HG02763 (cell line): Measurements from ENCODE around the gene RRP15.

ENCODE experiments used
- ATAC-seq: cut with Tn5 transposase; IDR thresholded peaks from one replicate; pipeline ENCODE4 v1.9.1; 2021; ENCODE audit warnings: mild to moderate bottlenecking, moderate library complexity; ENCODE audit not compliant: unreplicated experiment

RRP15 gene

DNA sequence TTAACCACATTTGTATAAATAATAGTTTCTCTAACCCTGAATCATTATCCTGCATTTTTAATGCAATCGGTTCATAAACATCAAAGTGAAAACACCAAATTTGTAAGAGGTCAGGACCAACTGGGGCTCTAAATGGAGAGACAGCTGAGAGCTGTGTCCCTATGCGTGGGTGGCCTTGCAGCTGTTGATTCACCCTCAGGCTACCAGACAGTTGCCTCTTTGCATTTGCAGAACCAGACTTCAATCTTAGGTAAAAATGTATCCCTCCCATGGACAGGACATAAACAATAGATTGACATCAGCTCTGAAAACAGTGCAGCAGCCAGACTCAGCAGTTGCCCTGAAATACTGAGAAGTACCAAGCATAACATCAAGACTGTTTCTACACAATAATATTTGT, 51.2 kb downstream of the RRP15 start:
- no peak for ATAC-seq

GRCh38 chr1:218339267-218339831, 54.3 kb downstream of the RRP15 start:
- ATAC-seq, result no peak

DNA sequence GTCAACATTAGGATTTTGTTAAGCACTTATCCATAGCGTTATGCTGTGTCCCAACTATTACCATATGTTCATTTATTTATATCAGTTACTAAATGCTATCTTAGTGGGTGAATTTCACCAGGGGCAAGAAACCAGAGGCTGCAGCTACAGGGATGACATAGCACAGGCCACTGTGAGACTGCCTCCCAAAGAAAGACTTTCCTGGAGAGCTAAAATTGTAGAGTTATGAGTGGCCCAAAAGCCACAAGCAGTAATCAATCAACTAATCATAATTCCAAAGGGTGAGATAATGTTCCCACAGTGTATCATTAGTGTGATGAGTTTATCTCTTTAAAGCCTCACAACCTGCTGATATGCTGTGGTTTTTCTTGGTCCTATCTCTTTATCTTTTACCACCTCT, 56.2 kb downstream of the RRP15 start:
- no peak for ATAC-seq

- no peak for ATAC-seq
Observed at GRCh38 chr1:218342091-218342490, 57.0 kb downstream of the RRP15 start.

- peak; percentile 37 for ATAC-seq
Observed at GRCh38 chr1:218344814-218345672, 60.0 kb downstream of the RRP15 start, which contains the start of gene TGFB2. TSS of gene TGFB2 (plus strand) at chr1:218345336. CDS start at chr1:218346702, 1,366 bp downstream.

DNA sequence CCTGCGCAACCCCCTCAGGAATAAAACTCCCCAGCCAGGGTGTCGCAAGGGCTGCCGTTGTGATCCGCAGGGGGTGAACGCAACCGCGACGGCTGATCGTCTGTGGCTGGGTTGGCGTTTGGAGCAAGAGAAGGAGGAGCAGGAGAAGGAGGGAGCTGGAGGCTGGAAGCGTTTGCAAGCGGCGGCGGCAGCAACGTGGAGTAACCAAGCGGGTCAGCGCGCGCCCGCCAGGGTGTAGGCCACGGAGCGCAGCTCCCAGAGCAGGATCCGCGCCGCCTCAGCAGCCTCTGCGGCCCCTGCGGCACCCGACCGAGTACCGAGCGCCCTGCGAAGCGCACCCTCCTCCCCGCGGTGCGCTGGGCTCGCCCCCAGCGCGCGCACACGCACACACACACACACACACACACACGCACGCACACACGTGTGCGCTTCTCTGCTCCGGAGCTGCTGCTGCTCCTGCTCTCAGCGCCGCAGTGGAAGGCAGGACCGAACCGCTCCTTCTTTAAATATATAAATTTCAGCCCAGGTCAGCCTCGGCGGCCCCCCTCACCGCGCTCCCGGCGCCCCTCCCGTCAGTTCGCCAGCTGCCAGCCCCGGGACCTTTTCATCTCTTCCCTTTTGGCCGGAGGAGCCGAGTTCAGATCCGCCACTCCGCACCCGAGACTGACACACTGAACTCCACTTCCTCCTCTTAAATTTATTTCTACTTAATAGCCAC, 60.7 kb downstream of the RRP15 start:
- ATAC-seq, result peak; percentile 47

- ATAC-seq, result no peak
Observed at GRCh38 chr1:218346391-218347204, 61.5 kb downstream of the RRP15 start.

- ATAC-seq, result no peak
Observed at GRCh38 chr1:218347336-218347722, 62.2 kb downstream of the RRP15 start.

DNA sequence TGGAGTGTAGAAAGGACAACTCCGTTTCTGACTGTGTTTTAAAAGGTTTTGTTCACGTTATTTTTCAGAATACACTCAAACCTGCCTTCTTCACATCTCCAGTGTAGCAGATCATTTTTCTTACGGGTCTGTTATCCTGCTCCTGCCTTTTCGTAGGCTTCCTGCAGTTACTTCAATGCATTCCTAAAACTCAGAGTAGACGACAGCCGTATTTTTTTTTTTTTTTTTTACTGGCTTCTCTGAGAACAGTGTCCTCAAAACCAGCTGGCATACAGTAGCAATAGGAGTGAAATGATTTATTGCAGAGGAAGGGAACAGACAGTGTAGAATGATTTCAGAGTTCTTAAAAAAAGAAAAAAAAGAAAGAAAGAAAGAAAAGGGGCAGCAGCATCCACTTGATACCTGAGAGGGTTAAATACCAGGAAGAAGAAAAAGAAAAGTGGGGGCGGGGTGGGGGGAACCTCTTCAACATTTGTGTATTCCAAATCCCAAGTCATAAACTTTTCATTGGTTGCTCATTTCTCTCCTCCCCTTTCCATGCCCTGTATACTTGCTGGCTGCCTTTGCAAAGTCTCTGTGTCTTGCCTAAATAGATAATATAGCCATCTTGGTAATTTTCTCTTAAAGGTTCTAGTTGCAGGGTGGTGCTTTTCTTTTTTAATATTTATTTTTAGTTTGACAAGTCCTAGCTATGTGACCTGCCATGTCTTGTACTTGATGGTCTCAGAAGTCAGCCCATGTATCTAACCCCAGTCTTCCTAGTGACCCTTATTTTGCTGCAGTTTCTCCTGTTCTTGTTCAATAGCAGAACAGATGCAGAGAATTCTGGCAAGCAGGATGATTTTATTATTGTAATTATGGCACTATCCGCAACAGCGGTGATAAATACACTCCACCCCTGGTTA, 62.9 kb downstream of the RRP15 start:
- ATAC-seq, result no peak

- ATAC-seq, result no peak
Observed at GRCh38 chr1:218348628-218349071, 63.6 kb downstream of the RRP15 start.

DNA sequence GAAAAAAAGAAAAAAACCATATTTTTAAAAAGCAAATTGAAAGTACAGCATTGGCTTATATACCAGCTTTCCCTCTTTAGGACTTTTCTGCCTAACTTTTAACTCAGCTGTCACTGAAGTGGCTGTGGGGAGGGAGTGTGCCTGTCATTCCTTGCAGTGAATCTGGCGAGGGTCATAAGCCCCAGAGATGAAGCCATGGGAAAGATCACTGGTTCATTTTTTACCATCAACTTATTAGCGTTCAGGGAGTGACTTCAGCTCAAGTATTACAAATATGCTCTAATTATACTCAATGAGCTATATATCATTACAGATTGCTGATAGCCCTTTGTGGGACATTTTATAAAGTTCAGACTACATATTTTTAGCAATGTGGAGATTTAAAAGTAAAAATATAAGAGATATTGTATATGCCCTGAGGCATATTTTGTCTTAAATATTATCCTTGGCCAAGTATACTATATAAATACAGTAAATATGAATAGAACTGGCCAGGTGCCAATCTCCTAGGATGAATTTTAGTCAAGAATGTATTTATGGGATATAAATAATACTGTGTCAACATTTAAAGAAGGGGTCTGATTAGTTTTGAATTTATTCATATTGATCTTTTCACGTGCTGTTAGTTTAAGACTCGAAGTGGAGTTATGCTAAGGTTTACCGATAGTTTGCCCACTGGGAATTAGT, 64.4 kb downstream of the RRP15 start:
- no peak for ATAC-seq

DNA sequence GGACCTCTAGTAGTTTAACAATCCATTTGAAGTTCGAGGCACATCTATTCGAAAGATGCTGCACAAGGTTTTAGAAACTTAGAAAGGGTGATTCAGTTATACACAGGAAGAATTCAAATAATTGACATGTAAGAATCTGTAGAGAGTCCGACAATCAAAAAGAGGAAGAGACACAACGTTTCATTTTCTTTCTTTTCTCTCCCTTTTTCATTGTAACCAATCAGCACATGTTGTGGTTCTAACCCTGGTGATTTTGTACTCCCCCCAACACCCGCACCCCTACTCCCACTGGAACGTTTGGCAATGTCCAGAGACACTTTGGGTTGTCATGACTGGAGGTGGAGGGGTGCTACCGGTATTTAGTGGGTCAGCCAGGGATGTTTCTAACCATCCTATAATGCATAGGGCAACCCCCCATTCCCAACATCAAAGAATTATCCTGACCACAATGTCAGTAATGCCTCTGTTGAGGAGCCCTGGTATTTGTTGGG, 65.0 kb downstream of the RRP15 start:
- ATAC-seq, result no peak

DNA sequence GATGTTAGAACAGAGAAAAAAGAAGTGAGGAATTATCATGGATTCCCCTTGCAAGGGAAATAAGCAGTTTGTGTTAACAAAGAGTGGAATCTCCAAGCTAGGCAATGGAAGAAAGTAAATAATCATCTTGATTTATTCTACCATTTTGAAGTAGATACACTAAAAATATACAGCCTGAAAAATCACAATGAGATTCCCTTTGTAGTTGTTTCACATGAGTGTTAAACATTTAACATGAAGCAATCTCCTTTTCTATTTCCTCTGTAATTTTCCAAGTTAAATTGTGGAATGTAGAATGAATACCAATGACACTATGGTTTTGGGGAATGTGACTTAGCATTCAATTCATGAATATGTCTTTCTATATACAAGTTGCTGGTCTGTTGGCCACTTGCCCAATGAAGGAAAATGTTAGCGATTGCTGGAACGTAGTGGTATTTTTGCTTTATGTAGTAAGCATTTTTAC, 65.7 kb downstream of the RRP15 start:
- no peak for ATAC-seq

DNA sequence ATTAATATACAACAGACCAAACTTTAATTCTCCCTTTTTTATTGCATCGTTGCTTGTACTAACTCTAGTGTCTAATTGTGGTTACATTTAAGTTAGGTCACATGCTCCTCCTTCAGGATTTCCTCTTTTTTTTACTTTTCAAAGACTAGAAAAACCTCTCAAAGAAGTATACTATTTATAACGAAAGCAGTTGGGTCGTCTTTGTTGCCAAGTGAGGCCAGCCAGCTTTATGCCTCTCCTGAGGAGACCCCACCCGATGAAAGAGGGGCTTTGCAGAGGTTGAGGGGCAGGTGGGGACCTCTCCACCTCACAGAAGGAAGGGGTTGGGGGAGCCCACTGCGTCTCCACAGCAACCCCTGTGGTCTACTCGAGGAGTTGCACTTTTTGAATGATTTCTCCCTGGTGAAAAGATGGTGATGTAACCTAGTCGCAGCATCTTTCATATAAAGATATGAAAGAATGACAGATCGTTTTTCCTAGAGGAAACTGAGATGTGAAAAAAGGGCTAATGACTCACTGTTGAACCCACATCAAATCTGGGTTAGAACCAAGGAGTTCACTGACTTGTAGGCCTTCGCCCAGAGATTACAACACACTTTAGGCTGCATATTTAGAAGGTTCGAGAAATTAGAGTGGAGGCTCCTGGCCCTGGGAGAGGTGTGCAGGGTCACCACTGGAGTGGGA, 66.4 kb downstream of the RRP15 start:
- peak; percentile 63 for ATAC-seq

- ATAC-seq, result no peak
Observed at GRCh38 chr1:218352075-218352438, 67.0 kb downstream of the RRP15 start.

GRCh38 chr1:218353656-218354055, 68.6 kb downstream of the RRP15 start:
- ATAC-seq, result no peak

GRCh38 chr1:218355278-218355677, 70.2 kb downstream of the RRP15 start:
- ATAC-seq, result no peak

DNA sequence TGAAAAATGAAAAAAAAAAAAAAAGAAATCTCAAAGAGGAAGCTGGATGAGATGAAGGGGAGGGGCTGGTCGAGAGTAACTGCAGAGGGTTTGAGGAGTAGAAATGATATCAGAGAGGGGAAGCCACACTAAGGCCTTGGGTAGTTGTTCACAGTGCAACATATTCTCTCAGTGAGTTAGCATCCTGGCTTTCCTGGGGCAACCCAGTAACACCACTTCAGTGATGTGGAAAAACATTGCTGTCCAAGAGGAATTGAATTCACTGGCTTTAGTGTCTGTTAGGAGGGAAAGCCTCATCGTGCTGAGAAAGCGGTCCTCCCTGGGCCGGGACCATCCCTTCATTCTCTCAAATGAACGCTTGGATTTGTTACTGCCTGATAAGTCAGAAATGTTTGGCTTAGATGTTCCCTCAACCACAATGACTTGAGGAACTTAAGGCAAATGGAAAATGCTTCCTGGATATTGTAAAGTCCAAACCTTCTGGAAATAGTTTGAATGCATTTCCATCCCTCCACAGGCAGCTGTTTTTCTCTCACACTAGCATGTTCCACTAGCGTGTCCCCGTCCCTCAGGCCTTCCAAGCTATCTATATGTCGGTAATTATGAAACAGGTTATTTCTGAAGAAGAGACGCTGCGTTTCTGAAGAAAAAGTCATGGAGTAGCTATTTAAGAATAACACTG, 72.3 kb downstream of the RRP15 start:
- no peak for ATAC-seq
